Hematopoietic multipotent progenitor cell (in vitro differentiated cells): Measurements from ENCODE around the gene MBD4. TPM values are rescaled to one million over a fixed set of nuclear protein-coding genes. Genes with fewer than 3 reads are reported as not detected.
A peak's percentile ranks its signal among the peaks of the same experiment; 100 is the strongest.

Experiments
- DNase-seq, 3 donors: peaks; one replicate each; pipeline ENCODE4 v3.0.0-alpha.2; 2011 to 2015; ENCODE audit warnings: low read depth in 2 of 3, low spot score in 2 of 3
- total RNA-seq: library from RNA; depleted of rRNA; stranded (reverse); fragments of >200 nt; gene quantifications from one replicate; pipeline ENCODE4 v1.2.3, GENCODE V29; 2012

Gene MBD4
- total RNA-seq, 1 donor, result 32.9 TPM

DNA sequence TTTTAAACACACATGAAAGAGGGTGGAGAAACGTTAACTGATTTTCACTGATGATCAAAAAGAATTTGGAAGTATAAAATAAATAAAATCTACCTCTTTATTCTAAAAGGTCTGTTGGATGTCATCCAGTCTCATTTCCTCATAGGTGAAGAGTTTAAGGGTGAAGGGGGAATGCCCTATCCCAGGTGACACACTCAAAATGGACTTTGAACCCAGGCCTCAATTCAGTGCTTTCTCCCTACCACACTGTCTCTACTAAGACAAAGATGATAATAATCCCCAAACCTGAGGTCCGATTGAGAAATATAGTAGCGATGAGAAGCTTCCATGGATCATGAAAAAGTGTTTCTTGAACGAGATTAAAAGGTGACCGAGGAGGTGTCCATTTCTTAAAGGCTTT lies 6.2 kb downstream of the MBD4 start:
- no peak for DNase-seq

DNA sequence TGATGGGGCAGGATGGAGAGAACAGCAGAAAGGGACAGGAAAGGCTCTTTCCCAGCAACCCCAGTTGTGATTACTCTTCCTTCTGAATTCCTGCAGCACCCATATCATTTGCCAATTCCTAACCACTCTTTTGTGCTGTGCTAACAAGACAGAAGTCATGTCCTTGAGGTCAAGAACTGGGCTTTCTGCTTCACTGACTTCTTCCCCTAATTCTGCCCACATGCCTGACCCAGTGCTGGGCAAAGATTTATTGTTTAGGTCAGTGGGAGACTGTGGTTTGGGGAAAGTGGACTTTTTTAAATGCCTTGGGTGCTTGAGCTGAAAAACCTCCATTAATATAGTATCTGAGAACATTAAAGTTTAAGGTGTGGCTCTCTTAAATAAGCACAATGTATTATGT lies 7.1 kb downstream of the MBD4 start:
- DNase-seq, result no peak

DNA sequence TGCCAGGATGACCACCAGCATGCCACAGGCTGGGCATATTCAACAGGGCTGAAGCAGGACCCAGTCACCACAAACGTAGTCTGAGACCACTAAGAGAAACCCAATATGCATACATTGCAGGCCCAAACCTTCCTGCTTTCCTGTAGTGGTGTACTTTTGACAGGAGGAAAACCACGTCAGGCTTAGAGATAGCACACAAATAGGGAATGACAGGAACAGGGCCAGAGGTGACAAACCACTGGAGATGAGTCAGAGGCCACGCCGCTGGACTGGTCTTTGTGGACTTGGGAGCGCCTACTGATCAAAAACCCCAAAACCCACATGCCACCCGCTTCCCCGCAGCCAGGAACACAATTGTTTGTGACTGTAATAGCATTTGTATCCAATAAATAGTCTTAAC lies 7.7 kb downstream of the MBD4 start:
- DNase-seq, result no peak

- no peak for DNase-seq
These were observed 10.1 kb downstream of the MBD4 start for GRCh38 chr3:129429602-129430001.

DNA sequence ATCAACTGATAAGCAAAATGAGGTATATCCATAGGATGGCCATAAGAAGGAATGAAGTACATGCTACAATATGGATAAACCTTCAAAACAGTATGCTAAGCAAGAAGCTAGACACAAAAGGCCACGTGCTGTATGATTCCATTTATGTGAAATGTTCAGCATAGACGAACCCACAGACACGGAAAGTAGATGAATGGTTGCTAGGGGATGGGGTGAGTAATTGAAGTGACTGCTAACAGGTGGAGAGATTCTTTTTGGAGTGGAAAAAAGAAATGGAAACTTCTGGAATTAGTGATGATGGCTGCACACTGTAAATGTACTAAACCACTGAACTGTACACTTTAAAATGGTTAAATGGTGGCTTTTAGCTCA lies 10.7 kb downstream of the MBD4 start:
- no peak for DNase-seq

GRCh38 chr3:129428376-129429079 lies 11.2 kb downstream of the MBD4 start, which contains the start of gene EFCAB12:
Gene EFCAB12 (minus strand): TSS chr3:129428636. CDS start chr3:129428488, 148 bp downstream.
- peak; percentile 77 to 89 (median 86) for DNase-seq

GRCh38 chr3:129428007-129428375 lies 11.8 kb downstream of the MBD4 start:
- peak in 1 of 3 donors; percentile 6 for DNase-seq

DNA sequence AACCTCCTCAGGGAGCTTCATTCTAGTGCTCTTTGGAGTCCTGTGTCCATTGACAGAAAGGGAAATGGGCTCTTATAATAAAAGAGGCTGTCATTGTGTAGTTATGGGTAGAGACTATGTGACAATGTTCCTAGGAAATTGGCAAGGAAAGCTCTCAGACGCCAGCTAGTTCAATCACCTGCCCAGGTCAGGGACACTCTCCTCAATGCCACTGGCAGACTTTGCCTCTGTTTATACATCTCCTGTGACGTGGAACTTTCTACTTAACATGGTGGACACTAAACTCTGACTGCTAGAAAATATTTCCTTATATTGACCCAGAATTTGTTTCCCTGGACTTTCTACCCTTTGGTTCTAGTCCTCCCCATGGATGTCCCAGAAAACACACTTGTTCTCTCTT lies 14.1 kb downstream of the MBD4 start:
- no peak for DNase-seq

GRCh38 chr3:129425213-129425612 lies 14.5 kb downstream of the MBD4 start:
- no peak for DNase-seq

- peak in 1 of 3 donors; percentile 35 for DNase-seq
These were observed 15.4 kb downstream of the MBD4 start for GRCh38 chr3:129424185-129424841.

DNA sequence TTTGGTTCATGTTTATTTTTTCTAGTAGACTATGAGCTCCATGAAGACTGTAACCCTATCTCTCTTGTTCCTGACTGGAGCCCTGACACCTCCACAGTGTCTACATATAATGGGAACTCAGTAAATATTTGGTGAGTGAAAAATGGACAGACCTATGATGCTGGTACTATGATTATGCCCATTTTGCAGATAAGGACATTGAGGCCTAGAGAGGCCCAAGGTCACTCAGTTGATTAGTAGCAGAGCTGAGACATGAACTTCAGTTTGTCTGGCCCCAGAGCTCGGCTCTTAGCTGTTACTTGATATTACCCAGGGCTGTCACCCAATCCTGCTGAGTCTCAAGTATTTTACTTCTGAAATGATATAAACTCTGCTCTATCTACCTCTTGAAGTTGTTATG lies 16.9 kb downstream of the MBD4 start:
- no peak for DNase-seq

- no peak for DNase-seq
These were observed 17.6 kb downstream of the MBD4 start for GRCh38 chr3:129421988-129422745.

- no peak for DNase-seq
These were observed 18.4 kb downstream of the MBD4 start for GRCh38 chr3:129421236-129421883.

DNA sequence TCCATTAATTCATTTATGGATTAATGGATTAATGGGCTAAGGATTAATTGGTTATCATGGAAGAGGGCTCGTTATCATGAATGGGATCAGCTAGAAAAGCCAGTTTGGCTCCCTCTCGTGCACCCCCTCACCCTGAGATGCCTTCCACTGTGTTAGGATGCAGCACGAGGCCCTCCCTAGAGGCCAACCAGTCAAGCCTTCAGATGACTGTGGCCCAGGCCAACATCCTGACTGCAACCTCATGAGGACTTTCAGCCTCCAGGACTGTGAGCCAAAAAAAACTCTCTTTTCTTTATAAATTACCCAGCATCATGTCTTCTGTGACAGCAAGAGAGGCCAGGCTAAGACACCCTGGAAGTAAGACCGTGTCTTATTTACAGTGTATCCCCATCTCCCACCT lies 20.3 kb downstream of the MBD4 start:
- no peak for DNase-seq

DNA sequence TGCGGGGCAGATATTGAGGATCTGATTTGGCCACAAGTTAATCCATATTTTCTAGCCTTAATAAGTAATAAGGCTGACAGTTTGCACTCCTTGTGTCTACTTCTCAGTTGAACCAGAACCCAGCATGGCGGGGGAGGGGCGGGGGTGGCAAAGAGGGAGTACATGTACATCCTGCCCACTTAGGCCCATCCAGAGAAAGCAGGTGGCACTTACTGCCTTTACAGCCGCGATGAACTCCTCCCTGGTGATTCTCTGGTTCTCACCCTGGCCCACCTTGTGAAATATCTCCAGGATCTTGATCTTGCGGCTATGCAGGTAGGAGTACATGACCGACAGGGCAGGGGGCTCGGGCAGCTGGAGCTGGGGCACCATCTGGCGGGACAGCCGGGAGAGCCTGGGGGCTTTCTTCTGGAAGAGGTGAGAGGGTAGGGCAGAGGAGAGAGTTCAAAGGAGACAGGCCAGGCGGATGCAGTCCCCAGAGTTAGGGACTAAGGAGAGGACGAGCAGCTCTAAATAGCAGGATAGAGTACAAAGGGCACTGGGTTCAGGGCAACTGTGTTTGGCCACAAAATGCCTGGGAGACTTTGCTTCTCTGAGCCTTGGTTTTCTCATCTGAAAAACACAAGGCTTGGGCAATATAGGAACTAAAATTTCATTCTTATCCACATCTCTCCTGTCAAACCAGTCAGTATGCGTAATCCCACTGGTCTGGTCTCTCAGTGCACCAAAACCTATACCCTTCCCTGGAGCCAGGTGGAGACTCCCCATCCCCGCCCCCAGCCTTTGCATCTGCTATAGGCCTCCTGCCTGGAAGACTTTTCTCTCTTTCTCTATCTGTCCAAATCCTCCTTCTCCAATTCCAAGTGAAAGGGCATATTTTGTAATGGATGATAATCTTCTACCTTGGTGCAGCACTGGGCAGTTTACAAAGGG lies 21.4 kb downstream of the MBD4 start:
- no peak for DNase-seq

- no peak for DNase-seq
These were observed 22.4 kb downstream of the MBD4 start for GRCh38 chr3:129417326-129417725.

- DNase-seq, result no peak
These were observed 23.3 kb downstream of the MBD4 start for GRCh38 chr3:129416415-129416814.

DNA sequence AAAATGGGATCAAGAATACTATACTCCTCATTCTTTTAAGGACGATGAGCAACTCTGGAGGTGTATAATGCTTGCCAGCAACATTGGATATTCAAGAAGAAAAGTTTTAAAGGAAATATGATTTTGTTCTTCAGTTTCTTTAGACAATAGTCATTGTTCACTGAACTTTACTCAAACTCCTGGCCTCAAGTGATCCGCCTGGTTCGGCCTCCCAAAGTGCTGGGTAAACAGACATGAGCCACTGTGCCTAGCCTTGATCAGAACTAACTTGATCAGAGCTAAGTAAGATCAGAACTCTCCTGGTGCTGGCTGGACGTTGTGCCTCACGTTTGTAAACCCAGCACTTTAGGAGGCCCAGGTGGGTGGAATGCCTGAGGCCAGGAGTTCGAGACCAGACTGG lies 23.9 kb downstream of the MBD4 start:
- DNase-seq, result no peak

DNA sequence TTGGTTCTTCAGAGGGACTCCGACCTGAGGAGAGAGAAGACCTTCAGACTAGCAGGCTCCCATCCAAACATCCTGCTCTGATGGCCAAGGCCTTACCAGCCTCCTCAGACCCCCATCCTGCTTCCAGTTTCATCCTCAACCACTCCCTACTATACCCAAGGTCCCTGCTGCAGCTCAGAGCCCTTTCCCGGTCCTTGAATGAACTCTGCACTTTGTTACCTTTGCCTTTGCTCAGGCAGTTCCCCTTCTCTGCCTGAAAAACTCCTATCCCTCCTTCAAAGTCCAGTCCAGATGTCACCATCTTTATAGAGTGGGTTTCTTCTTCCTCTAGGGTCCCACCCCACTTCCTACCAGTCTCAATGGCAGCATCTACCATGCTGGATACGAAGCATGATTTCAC lies 24.4 kb downstream of the MBD4 start:
- no peak for DNase-seq
